Ovary (tissue), 3 donors: Measurements from ENCODE around the gene HSF4.

Experiments
- POLR2A ChIP-seq: fragments of 450-650 bp; IDR thresholded peaks from one replicate; pipeline ENCODE4 v1.6.1; 2017; ENCODE audit warnings: antibody characterized with exemption, mild to moderate bottlenecking, moderate library complexity
- TF ChIP-seq, protein P1 (sequence below), 3 donors: fragments of 450-650 bp in 2 of 3; fragments of 200-600 bp in 1 of 3; IDR thresholded peaks; one replicate each; pipeline versions ENCODE4 v1.5.1 to v1.8.0; 2016 to 2022; ENCODE audit warnings: antibody characterized with exemption in 3 of 3, mild to moderate bottlenecking in 1 of 3
- donor health status: DM: no; HTN: no; CAD: no.

DNA sequence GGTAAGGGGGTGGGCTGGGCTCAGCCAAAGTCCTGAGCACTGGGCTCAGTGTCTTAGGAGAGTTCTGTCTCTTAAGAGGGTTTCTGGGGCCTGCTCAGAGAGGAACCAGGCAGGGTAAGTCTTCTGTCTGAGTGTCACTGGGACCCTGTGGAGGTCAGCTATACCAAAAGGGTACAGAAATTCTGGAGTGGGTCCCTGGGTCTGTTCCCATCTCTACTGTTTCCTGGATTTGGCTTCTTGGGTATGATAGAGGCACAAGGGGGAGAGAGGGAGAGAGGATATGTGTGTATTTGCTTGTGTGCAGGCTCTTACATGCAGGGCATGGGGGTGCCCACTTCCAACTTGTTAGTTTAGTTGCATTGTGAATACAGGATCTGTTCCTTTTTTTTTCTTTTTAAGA, 29.0 kb downstream of the HSF4 start:
- TF ChIP-seq, protein P1, sequence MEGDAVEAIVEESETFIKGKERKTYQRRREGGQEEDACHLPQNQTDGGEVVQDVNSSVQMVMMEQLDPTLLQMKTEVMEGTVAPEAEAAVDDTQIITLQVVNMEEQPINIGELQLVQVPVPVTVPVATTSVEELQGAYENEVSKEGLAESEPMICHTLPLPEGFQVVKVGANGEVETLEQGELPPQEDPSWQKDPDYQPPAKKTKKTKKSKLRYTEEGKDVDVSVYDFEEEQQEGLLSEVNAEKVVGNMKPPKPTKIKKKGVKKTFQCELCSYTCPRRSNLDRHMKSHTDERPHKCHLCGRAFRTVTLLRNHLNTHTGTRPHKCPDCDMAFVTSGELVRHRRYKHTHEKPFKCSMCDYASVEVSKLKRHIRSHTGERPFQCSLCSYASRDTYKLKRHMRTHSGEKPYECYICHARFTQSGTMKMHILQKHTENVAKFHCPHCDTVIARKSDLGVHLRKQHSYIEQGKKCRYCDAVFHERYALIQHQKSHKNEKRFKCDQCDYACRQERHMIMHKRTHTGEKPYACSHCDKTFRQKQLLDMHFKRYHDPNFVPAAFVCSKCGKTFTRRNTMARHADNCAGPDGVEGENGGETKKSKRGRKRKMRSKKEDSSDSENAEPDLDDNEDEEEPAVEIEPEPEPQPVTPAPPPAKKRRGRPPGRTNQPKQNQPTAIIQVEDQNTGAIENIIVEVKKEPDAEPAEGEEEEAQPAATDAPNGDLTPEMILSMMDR (IDR thresholded peaks at IDR 0.05), result no peak
- TF ChIP-seq POLR2A, result no peak
